K562 (cell line): ENCODE results near the gene FADS1. TPM values are rescaled to one million over a fixed set of nuclear protein-coding genes. Genes with fewer than 3 reads are reported as not detected.

Experiments used
- CHD4 ChIP-seq: fragments of 200-600 bp; sonication (generic); IDR thresholded peaks from 3 replicates; pipeline ENCODE4 v1.6.1; 2012; ENCODE audit warnings: low read depth, mild to moderate bottlenecking, mixed read lengths, low read length, inconsistent platforms; ENCODE audit not compliant: insufficient read depth, insufficient replicate concordance, poor library complexity, severe bottlenecking
- DPF2 ChIP-seq: fragments of 450-650 bp; IDR thresholded peaks from 2 replicates; pipeline ENCODE4 v1.6.1; 2016
- ELF1 ChIP-seq: fragments of 200-800 bp; sonication (Bioruptor generic); IDR thresholded peaks from 2 replicates; pipeline ENCODE4 v1.6.1; 2016; ENCODE audit warnings: missing genetic modification characterization, missing compliant biosample characterization
- FOXJ2 ChIP-seq: fragments of 200-800 bp; sonication (Bioruptor generic); IDR thresholded peaks from 2 replicates; pipeline ENCODE4 v1.6.1; 2016; ENCODE audit warnings: missing genetic modification characterization, missing compliant biosample characterization
- HDAC6 ChIP-seq: IDR thresholded peaks from 2 replicates; pipeline ENCODE4 v1.6.1; 2012; ENCODE audit warnings: low read depth, mild to moderate bottlenecking, control low read depth, inconsistent platforms, low read length, moderate library complexity
- HNRNPL ChIP-seq: fragments of 200-400 bp; formaldehyde crosslinking; IDR thresholded peaks from 2 replicates; pipeline ENCODE4 v1.6.1; 2017; ENCODE audit warnings: low read depth, mild to moderate bottlenecking, low read length
- KDM5B ChIP-seq: fragments of 200-600 bp; sonication (generic); IDR thresholded peaks from 2 replicates; pipeline ENCODE4 v1.6.1; 2012; ENCODE audit warnings: low read depth, mild to moderate bottlenecking, moderate library complexity, low read length, control low read depth, inconsistent platforms; ENCODE audit not compliant: insufficient replicate concordance
- LARP7 ChIP-seq: fragments of 450-650 bp; IDR thresholded peaks from 2 replicates; pipeline ENCODE4 v1.6.1; 2016
- NFE2L1 ChIP-seq: fragments of 450-650 bp; IDR thresholded peaks from 2 replicates; pipeline ENCODE4 v1.6.1; 2016; ENCODE audit warnings: missing genetic modification characterization, low read depth, mild to moderate bottlenecking, missing compliant biosample characterization, moderate library complexity, borderline replicate concordance
- NR1H2 ChIP-seq: sonication (generic); formaldehyde crosslinking; IDR thresholded peaks from 2 replicates; pipeline ENCODE4 v1.4.0; 2020; ENCODE audit warnings: mild to moderate bottlenecking, missing genetic modification reagents
- POLR2A ChIP-seq: fragments of 450-650 bp; conservative IDR thresholded peaks from 2 replicates; pipeline ENCODE4 v1.6.1; 2016
- POLR2G ChIP-seq: fragments of 200-400 bp; formaldehyde crosslinking; IDR thresholded peaks from 2 replicates; pipeline ENCODE4 v1.6.1; 2017; ENCODE audit warnings: low read depth, mild to moderate bottlenecking, antibody characterized with exemption, low read length, moderate library complexity
- RFX7 ChIP-seq: fragments of 250-450 bp; sonication (Bioruptor Pico); IDR thresholded peaks from 2 replicates; pipeline ENCODE4 v1.5.1; 2021; ENCODE audit warnings: mild to moderate bottlenecking
- SAFB ChIP-seq: fragments of 200-400 bp; formaldehyde crosslinking; IDR thresholded peaks from 2 replicates; pipeline ENCODE4 v1.6.1; 2017; ENCODE audit warnings: low read depth, low read length, borderline replicate concordance
- SUPT5H ChIP-seq: fragments of 450-650 bp; IDR thresholded peaks from 2 replicates; pipeline ENCODE4 v1.6.1; 2016
- TCFL5 ChIP-seq: fragments of 250-450 bp; sonication (Bioruptor Pico); conservative IDR thresholded peaks from 2 replicates; pipeline ENCODE4 v1.6.1; 2021; ENCODE audit warnings: mild to moderate bottlenecking, moderate library complexity, matching md5 sums
- ZNF197 ChIP-seq: fragments of 200-800 bp; sonication (Bioruptor generic); IDR thresholded peaks from 2 replicates; pipeline ENCODE4 v1.6.1; 2016; ENCODE audit warnings: low read depth, missing genetic modification characterization, missing compliant biosample characterization
- polyA plus RNA-seq, 8 experiments: library from polyadenylated mRNA; depleted of rRNA in 4 of 8; stranded (reverse) in 5 of 8; unstranded in 3 of 8; fragments of >200 nt; fragmentation: Nextera tagmentation in 2 of 8; fragmentation: Illumina TruSeq in 1 of 8; extraction: Ambion mirVana in 2 of 8; extraction: Trizol in 1 of 8; gene quantifications; 2 replicates each; pipeline versions ENCODE4 v1.2.1 to v1.2.3, GENCODE V29; 2011 to 2014; ENCODE audit warnings: inconsistent platforms in 1 of 8, missing spikeins in 1 of 8
- total RNA-seq, 7 experiments: library from RNA; depleted of rRNA in 6 of 7; stranded (reverse); fragments of >200 nt in 6 of 7; fragmentation: Illumina TruSeq in 2 of 7; extraction: Trizol in 2 of 7; gene quantifications; 2 replicates each; pipeline versions ENCODE4 v1.2.1 to v1.2.3, GENCODE V29; 2011 to 2021; ENCODE audit warnings: low replicate concordance in 1 of 7
- TF ChIP-seq, protein P1 (sequence below): sonication (generic); formaldehyde crosslinking; IDR thresholded peaks from 2 replicates; pipeline ENCODE4 v1.8.0; 2022; ENCODE audit warnings: mild to moderate bottlenecking, missing genetic modification reagents
- TF ChIP-seq, protein P2 (sequence below): fragments of 450-650 bp; IDR thresholded peaks from one replicate; pipeline ENCODE4 v1.6.1; 2018; ENCODE audit warnings: mild to moderate bottlenecking, moderate library complexity; ENCODE audit not compliant: partially characterized antibody
- TF ChIP-seq, protein P3 (sequence below): sonication (generic); formaldehyde crosslinking; IDR thresholded peaks from 2 replicates; pipeline ENCODE4 v1.9.0; 2022; ENCODE audit warnings: mild to moderate bottlenecking, missing genetic modification reagents
- TF ChIP-seq, protein P4 (sequence below): conservative IDR thresholded peaks from 2 replicates; pipeline ENCODE4 v1.6.1; 2011; ENCODE audit warnings: low read depth, mild to moderate bottlenecking, low read length; ENCODE audit not compliant: control insufficient read depth
- TF ChIP-seq, protein P5 (sequence below): sonication (generic); formaldehyde crosslinking; IDR thresholded peaks from 2 replicates; pipeline ENCODE4 v1.8.1; 2023; ENCODE audit warnings: mild to moderate bottlenecking, missing genetic modification reagents
- TF ChIP-seq, protein P6 (sequence below): fragments of 250-450 bp; sonication (Bioruptor Pico); IDR thresholded peaks from 2 replicates; pipeline ENCODE4 v1.6.1; 2021; ENCODE audit warnings: mild to moderate bottlenecking

FADS1 gene
- total and polyA plus RNA-seq, 9 of the 15 experiments (the other 6 are each of a cell fraction or from before 2014, with no cell fraction given) = 110 to 864 (median 364) TPM

DNA sequence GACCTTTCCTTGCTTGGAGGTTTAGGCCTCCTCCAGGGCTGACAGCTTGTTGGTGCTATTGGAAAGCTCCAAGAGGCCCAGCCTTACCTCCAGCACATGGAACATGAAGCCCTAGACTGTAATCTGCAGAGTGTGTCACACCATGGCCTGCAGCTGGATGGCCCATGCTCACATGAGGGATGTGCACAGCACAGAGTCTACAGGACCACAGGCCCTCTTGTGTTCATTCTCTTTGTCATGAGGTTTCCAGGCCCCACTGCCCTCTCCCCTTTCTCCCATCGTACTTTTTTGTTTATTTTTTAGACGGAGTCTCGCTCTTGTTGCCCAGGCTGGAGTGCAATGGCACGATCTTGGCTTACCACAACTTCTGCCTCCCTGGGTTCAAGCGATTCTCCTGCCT, 10.0 kb downstream of the FADS1 start (continued):
- TF ChIP-seq, protein P1, sequence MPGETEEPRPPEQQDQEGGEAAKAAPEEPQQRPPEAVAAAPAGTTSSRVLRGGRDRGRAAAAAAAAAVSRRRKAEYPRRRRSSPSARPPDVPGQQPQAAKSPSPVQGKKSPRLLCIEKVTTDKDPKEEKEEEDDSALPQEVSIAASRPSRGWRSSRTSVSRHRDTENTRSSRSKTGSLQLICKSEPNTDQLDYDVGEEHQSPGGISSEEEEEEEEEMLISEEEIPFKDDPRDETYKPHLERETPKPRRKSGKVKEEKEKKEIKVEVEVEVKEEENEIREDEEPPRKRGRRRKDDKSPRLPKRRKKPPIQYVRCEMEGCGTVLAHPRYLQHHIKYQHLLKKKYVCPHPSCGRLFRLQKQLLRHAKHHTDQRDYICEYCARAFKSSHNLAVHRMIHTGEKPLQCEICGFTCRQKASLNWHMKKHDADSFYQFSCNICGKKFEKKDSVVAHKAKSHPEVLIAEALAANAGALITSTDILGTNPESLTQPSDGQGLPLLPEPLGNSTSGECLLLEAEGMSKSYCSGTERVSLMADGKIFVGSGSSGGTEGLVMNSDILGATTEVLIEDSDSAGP (CRISPR knock-in tag) = no peak
- TF ChIP-seq LARP7 (no peak), HNRNPL (no peak), NFE2L1 (tag) (no peak), CHD4 (no peak), ELF1 (tag) (no peak), ZNF197 (CRISPR knock-in tag) (no peak), NR1H2 (CRISPR knock-in tag) (no peak), SAFB (no peak), HDAC6 (no peak), DPF2 (no peak), SUPT5H (peak; percentile 78), POLR2A (peak; percentile 71), TCFL5 (no peak), POLR2G (no peak; the same call in 1 of the 2 replicates), FOXJ2 (no peak), KDM5B (no peak), RFX7 (CRISPR knock-in tag) (no peak)
- TF ChIP-seq, protein P2, sequence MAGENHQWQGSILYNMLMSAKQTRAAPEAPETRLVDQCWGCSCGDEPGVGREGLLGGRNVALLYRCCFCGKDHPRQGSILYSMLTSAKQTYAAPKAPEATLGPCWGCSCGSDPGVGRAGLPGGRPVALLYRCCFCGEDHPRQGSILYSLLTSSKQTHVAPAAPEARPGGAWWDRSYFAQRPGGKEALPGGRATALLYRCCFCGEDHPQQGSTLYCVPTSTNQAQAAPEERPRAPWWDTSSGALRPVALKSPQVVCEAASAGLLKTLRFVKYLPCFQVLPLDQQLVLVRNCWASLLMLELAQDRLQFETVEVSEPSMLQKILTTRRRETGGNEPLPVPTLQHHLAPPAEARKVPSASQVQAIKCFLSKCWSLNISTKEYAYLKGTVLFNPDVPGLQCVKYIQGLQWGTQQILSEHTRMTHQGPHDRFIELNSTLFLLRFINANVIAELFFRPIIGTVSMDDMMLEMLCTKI = no peak
- TF ChIP-seq, protein P3, sequence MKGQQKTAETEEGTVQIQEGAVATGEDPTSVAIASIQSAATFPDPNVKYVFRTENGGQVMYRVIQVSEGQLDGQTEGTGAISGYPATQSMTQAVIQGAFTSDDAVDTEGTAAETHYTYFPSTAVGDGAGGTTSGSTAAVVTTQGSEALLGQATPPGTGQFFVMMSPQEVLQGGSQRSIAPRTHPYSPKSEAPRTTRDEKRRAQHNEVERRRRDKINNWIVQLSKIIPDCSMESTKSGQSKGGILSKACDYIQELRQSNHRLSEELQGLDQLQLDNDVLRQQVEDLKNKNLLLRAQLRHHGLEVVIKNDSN (CRISPR knock-in tag) = no peak
- TF ChIP-seq, protein P4, sequence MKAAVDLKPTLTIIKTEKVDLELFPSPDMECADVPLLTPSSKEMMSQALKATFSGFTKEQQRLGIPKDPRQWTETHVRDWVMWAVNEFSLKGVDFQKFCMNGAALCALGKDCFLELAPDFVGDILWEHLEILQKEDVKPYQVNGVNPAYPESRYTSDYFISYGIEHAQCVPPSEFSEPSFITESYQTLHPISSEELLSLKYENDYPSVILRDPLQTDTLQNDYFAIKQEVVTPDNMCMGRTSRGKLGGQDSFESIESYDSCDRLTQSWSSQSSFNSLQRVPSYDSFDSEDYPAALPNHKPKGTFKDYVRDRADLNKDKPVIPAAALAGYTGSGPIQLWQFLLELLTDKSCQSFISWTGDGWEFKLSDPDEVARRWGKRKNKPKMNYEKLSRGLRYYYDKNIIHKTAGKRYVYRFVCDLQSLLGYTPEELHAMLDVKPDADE = no peak
- TF ChIP-seq, protein P5, sequence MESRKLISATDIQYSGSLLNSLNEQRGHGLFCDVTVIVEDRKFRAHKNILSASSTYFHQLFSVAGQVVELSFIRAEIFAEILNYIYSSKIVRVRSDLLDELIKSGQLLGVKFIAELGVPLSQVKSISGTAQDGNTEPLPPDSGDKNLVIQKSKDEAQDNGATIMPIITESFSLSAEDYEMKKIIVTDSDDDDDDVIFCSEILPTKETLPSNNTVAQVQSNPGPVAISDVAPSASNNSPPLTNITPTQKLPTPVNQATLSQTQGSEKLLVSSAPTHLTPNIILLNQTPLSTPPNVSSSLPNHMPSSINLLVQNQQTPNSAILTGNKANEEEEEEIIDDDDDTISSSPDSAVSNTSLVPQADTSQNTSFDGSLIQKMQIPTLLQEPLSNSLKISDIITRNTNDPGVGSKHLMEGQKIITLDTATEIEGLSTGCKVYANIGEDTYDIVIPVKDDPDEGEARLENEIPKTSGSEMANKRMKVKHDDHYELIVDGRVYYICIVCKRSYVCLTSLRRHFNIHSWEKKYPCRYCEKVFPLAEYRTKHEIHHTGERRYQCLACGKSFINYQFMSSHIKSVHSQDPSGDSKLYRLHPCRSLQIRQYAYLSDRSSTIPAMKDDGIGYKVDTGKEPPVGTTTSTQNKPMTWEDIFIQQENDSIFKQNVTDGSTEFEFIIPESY (CRISPR knock-in tag) = no peak
- TF ChIP-seq, protein P6, sequence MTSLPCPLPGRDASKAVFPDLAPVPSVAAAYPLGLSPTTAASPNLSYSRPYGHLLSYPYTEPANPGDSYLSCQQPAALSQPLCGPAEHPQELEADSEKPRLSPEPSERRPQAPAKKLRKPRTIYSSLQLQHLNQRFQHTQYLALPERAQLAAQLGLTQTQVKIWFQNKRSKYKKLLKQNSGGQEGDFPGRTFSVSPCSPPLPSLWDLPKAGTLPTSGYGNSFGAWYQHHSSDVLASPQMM (CRISPR knock-in tag) = 0 out of 2 replicates have a peak, but pooled peaks have one; percentile 23
